ENCODE data around the gene SMC1A. TPM values are rescaled to one million over a fixed set of nuclear protein-coding genes. Genes with fewer than 3 reads are reported as not detected.
"Not testable (repeated sequence)": the region's sequence is repeated elsewhere in the genome, so short reads cannot be mapped to it uniquely, and the experiment has no call there.

SMC1A gene
- polyA plus RNA-seq, 3 donors from 2014 or later = 43.1 to 105 (median 47.5) TPM

DNA sequence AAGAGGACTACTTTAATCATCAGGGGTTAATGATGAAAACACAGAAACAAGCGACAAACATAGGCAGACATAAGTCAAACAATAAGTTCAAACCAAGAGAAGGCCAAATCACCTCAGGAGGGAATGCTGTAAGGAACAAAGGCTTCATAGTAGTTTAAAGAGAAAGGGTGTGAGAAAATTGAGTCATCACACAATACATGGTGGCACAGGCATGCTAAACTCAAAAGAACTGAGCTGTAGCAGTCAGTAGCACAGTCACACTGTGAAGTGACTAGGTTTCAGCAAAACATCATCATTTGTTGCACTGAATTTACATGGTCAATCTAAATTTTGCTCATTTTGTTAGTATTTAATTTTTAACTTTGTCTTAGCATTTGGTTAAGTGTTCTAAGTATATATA, 24.2 kb downstream of the SMC1A start:
- Mint-ChIP-seq H3K36me3 (peaks cover 20 to 54% (median 24%) of the 10 kb centered on the region in 3 donors), H3K27me3 (ENCODE audit: low read depth in 3 of 3) (peaks cover 2 to 5% (median 5%) of the 10 kb centered on the region in 3 donors), H3K4me3 (no peak overlapping the region), H3K4me1 (no peaks in the 10 kb centered on the region), H3K9me3 (no peaks in the 10 kb centered on the region), H3K27ac (peak overlapping the region in 1 of 6 donors; percentile 30)
- no peak for DNase-seq

DNA sequence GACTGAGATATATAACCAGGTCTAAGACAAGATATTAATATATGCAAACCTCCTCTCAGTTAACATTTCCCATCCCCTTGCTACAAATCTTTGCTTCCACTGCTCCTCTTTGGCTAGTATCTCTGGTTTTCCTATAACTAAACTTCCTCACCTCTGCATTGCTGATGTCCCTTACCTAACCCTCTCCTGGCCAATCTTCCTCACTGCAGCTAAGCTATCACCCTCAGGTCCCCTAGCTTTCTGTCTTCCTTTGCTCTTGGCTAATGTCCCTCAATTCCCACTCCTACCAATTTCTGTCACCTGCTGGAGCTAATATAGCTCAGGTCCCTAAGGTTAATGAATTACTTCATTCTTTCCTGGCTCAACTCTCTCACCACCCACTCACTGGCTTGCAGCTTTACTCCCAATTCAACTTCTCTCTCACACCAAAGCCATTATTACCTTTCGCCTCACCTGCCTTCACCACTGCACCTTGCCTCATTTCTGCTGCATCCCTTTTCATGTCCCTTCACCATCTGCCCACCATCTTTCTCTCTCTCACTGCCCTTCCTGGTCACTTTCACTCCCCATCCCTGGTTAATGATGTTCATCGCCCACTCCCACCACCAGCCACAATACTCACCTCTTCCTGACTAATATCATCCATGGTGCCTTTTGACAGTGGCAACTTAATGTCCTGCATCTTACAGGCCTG, 26.7 kb downstream of the SMC1A start:
- no peak overlapping the region for H3K4me3 Mint-ChIP-seq
- H3K9me3 Mint-ChIP-seq = no peaks in the 10 kb centered on the region
- peaks cover 14 to 47% (median 14%) of the 10 kb centered on the region in 3 donors for H3K36me3 Mint-ChIP-seq
- H3K27me3 Mint-ChIP-seq (ENCODE audit: low read depth in 3 of 3) = peaks cover 0 to 4% (median 2%) of the 10 kb centered on the region in 3 donors
- no peaks in the 10 kb centered on the region for H3K4me1 Mint-ChIP-seq
- H3K27ac Mint-ChIP-seq = peak overlapping the region in 3 of 6 donors; percentile 1 to 42 (median 12)
- no peak for DNase-seq

GRCh38 chrX:53383376-53384076, 38.9 kb downstream of the SMC1A start:
- Mint-ChIP-seq H3K4me1 (no peaks in the 10 kb centered on the region), H3K36me3 (peaks cover 6 to 54% (median 21%) of the 10 kb centered on the region in 3 donors), H3K4me3 (no peak overlapping the region)

DNA sequence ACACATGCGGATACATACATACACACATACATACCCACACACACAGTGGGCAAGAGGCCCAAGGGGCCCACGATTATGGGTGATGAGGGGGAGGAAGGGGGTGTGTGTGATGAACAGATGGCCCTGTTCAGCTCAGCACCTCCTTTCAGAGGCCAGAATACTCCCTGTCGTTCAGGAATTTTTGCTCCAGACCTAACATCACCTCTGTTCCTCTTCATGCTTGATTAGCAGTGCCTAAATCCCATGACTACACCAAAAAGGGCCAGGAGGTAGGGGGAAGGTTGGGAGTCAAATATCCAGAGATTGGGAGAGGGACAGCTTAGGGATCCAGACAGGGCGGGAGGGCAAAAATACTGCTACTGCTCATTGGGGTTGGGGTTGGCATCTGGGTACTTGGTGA, 42.7 kb downstream of the SMC1A start:
- H3K4me1 Mint-ChIP-seq = no peaks in the 10 kb centered on the region

More at GRCh38 chrX:53383376-53384076, 38.9 kb downstream of the SMC1A start:
- no peak overlapping the region for H3K27ac Mint-ChIP-seq
- no peak for DNase-seq
- no peaks in the 10 kb centered on the region for H3K9me3 Mint-ChIP-seq
- peaks cover 0 to 2% (median 0%) of the 10 kb centered on the region in 3 donors for H3K27me3 Mint-ChIP-seq (ENCODE audit: low read depth in 3 of 3)

GRCh38 chrX:53379008-53379710, 43.3 kb downstream of the SMC1A start:
- H3K36me3 Mint-ChIP-seq = peaks cover 10 to 49% (median 20%) of the 10 kb centered on the region in 3 donors
- no peak overlapping the region for H3K4me3 Mint-ChIP-seq
- H3K27me3 Mint-ChIP-seq (ENCODE audit: low read depth in 3 of 3) = peaks cover 0 to 2% (median 0%) of the 10 kb centered on the region in 3 donors
- no peak overlapping the region for H3K27ac Mint-ChIP-seq
- H3K4me1 Mint-ChIP-seq = no peaks in the 10 kb centered on the region
- no peaks in the 10 kb centered on the region for H3K9me3 Mint-ChIP-seq
- DNase-seq = no peak

More for the DNA sequence above, 42.7 kb downstream of the SMC1A start:
- no peak overlapping the region for H3K4me3 Mint-ChIP-seq
- H3K27ac Mint-ChIP-seq = no peak overlapping the region
- no peak for DNase-seq
- no peaks in the 10 kb centered on the region for H3K9me3 Mint-ChIP-seq
- peaks cover 7 to 50% (median 21%) of the 10 kb centered on the region in 3 donors for H3K36me3 Mint-ChIP-seq
- H3K27me3 Mint-ChIP-seq (ENCODE audit: low read depth in 3 of 3) = peaks cover 0 to 2% (median 0%) of the 10 kb centered on the region in 3 donors

GRCh38 chrX:53377464-53377863, 45.0 kb downstream of the SMC1A start:
- Mint-ChIP-seq H3K9me3 (no peaks in the 10 kb centered on the region), H3K27me3 (ENCODE audit: low read depth in 3 of 3) (peaks cover 0 to 2% (median 0%) of the 10 kb centered on the region in 3 donors), H3K27ac (peak overlapping the region in 1 of 6 donors; percentile 12), H3K4me1 (no peaks in the 10 kb centered on the region), H3K4me3 (no peak overlapping the region), H3K36me3 (peaks cover 10 to 39% (median 12%) of the 10 kb centered on the region in 3 donors)
- DNase-seq = no peak

DNA sequence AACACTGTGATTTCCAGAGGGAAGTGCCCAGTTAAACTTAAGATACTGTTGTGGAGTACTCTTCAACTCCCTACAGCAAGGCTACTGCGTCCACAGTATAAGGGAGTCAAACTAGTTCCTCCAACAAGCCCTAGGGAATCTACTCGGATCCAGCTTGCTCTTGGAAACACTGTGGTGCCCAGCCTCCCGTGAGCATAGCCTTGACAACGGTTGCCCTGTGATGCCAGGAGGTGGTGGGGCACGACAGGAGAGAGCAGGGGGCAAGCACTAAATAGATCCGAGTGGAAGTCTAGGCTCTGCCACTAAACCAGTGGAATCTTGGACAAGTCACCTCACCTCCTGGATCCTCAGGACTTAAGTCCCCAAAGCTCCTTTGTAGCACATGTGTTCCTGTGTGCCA, 45.6 kb downstream of the SMC1A start:
- H3K9me3 Mint-ChIP-seq = no peaks in the 10 kb centered on the region
- peaks cover 10 to 34% (median 12%) of the 10 kb centered on the region in 3 donors for H3K36me3 Mint-ChIP-seq
- no peak overlapping the region for H3K27ac Mint-ChIP-seq
- H3K4me1 Mint-ChIP-seq = no peaks in the 10 kb centered on the region
- no peak for DNase-seq
- H3K27me3 Mint-ChIP-seq (ENCODE audit: low read depth in 3 of 3) = peaks cover 0 to 3% (median 0%) of the 10 kb centered on the region in 3 donors
- no peak overlapping the region for H3K4me3 Mint-ChIP-seq

DNA sequence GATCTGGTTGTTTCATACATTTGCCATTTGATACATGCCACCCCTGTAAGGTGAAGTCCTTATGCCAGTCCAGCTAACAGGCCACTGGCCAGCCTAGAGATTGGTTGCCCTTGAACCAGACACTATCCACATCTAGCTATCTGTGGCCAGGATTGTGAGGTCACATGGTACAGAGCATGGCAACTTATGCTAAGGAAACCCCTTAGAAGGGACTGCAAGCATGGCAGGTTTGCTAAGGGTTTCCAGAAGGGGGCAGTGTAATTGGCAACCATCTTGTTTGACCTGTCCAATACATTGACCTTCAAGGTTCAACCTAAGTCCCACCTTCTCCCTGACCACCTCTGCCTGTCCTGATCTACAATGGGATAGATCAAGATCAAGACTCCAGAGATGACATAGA, 47.5 kb downstream of the SMC1A start:
- H3K27ac Mint-ChIP-seq = peak overlapping the region in 3 of 6 donors; percentile 0 to 19 (median 14)
- DNase-seq = no peak
- no peaks in the 10 kb centered on the region for H3K9me3 Mint-ChIP-seq
- no peaks in the 10 kb centered on the region for H3K4me1 Mint-ChIP-seq
- H3K36me3 Mint-ChIP-seq = peaks cover 0 to 18% (median 5%) of the 10 kb centered on the region in 3 donors
- H3K4me3 Mint-ChIP-seq = no peak overlapping the region
- peaks cover 0 to 2% (median 0%) of the 10 kb centered on the region in 3 donors for H3K27me3 Mint-ChIP-seq (ENCODE audit: low read depth in 3 of 3)

DNA sequence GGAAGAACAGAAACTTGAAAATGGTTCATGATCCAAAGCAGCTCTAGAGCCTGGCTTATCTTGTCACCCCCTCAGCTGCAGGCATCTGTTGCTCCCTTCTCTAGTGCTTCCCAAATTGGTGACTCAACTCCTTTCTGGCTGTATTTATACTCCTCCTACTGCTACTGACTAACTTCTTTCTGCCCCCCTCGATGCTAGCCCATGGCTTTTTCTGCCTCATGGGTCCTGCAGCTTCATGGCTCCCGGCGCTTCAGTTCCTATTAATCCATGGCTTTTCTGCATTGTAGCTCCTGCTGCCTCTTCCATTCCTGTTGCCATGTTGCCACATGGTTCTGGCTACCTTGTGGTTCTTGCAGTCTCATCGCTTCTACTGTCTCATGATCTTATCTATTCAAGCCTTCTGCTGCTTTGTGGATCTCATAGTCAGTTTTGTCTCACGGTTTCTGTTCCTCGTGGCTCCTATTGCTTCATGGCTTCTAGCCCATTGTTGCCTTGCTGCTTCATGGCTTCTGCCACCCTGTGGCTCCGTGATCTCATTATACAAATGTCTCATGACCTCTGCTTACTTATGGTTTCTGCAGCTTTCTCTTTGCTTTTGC, 48.1 kb downstream of the SMC1A start:
- H3K36me3 Mint-ChIP-seq = peaks cover 0 to 13% (median 5%) of the 10 kb centered on the region in 3 donors
- no peaks in the 10 kb centered on the region for H3K9me3 Mint-ChIP-seq
- peak overlapping the region in 3 of 6 donors; percentile 14 to 23 (median 19) for H3K27ac Mint-ChIP-seq
- no peak for DNase-seq
- no peaks in the 10 kb centered on the region for H3K4me1 Mint-ChIP-seq
- no peak overlapping the region for H3K4me3 Mint-ChIP-seq
- H3K27me3 Mint-ChIP-seq (ENCODE audit: low read depth in 3 of 3) = peaks cover 0 to 2% (median 0%) of the 10 kb centered on the region in 3 donors

- Mint-ChIP-seq H3K4me3 (no peak overlapping the region), H3K9me3 (no peaks in the 10 kb centered on the region), H3K27me3 (ENCODE audit: low read depth in 3 of 3) (peaks cover 0 to 2% (median 0%) of the 10 kb centered on the region in 3 donors), H3K27ac (peak overlapping the region in 2 of 6 donors; percentile 0 to 6), H3K4me1 (no peaks in the 10 kb centered on the region), H3K36me3 (peaks cover 0 to 9% (median 5%) of the 10 kb centered on the region in 3 donors)
- no peak for DNase-seq
Observed at GRCh38 chrX:53373307-53373706, 49.1 kb downstream of the SMC1A start.

DNA sequence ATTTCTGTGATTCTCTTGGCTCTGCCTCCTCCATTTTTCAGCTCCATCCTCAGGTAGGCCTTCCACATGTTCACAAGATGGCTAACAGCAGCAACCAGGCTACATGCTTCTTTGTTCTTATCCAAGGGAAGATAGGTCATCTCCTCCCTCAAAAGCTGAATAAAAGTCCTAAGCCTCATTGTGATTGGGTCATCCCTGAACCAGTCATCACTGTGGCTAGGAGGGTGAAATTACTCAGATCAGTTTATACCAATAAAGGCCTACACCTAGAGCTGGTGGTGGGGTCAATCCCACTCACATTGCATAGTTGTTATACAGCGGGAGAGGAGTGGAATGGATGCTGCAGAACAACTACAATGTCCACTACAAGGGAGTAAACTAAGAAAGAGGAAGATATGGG, 56.0 kb downstream of the SMC1A start:
- H3K4me3 Mint-ChIP-seq = not testable (repeated sequence)

GRCh38 chrX:53362449-53362848, 60.0 kb downstream of the SMC1A start:
- peak overlapping the region in 4 of 6 donors; percentile 1 to 72 (median 62) for H3K27ac Mint-ChIP-seq
- DNase-seq = peak; percentile 32 to 43 (median 39)
- H3K27me3 Mint-ChIP-seq (ENCODE audit: low read depth in 3 of 3) = peaks cover 0 to 2% (median 1%) of the 10 kb centered on the region in 3 donors
- H3K4me1 Mint-ChIP-seq = peaks cover 18 to 23% of the 10 kb centered on the region in 2 donors
- peaks cover 0 to 4% (median 3%) of the 10 kb centered on the region in 3 donors for H3K36me3 Mint-ChIP-seq
- H3K4me3 Mint-ChIP-seq = peak overlapping the region; percentile 34 to 67 (median 41)
- no peaks in the 10 kb centered on the region for H3K9me3 Mint-ChIP-seq

More for the DNA sequence above, 56.0 kb downstream of the SMC1A start:
- H3K9me3 Mint-ChIP-seq; H3K36me3 Mint-ChIP-seq; H3K27ac Mint-ChIP-seq; H3K27me3 Mint-ChIP-seq (ENCODE audit: low read depth in 3 of 3); DNase-seq: not testable (repeated sequence)
- peaks cover 15 to 16% of the 10 kb centered on the region in 2 donors for H3K4me1 Mint-ChIP-seq

- Mint-ChIP-seq H3K36me3 (no peaks in the 10 kb centered on the region), H3K9me3 (no peaks in the 10 kb centered on the region), H3K4me3 (no peak overlapping the region), H3K4me1 (peaks cover 15 to 20% of the 10 kb centered on the region in 2 donors), H3K27me3 (ENCODE audit: low read depth in 3 of 3) (peaks cover 2 to 4% (median 3%) of the 10 kb centered on the region in 3 donors), H3K27ac (no peak overlapping the region)
- DNase-seq = no peak
Observed at GRCh38 chrX:53357799-53358530, 64.5 kb downstream of the SMC1A start.
